Putamen (tissue), 1 donor: ENCODE results near the gene ZNF180.
"Not testable (repeated sequence)": the region's sequence is repeated elsewhere in the genome, so short reads cannot be mapped to it uniquely, and the experiment has no call there.

Source experiments
- DNase-seq: peaks from one replicate; pipeline ENCODE4 v3.0.0-alpha.2; 2016; ENCODE audit warnings: low spot score

Gene ZNF180

DNA sequence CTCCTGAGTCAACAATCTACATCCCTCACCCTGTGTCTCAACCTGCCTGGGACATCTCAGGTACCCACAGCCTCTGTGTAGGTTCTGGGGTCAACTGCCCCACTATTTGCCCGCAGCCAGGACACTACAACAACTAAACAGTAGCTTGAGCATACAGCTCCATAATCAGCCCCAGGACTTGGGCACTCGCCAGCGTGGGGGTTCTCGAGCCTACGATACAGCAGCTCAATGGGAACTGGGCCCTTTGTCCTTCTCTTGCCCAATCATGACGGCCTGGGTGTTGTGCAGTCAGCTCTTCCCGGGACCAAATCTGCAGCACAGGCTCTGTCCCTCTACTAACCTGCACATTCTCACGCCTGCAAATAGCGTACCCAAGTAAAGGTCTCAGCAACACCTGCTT lies 1.3 kb downstream of the ZNF180 start:
- no peak for DNase-seq

DNA sequence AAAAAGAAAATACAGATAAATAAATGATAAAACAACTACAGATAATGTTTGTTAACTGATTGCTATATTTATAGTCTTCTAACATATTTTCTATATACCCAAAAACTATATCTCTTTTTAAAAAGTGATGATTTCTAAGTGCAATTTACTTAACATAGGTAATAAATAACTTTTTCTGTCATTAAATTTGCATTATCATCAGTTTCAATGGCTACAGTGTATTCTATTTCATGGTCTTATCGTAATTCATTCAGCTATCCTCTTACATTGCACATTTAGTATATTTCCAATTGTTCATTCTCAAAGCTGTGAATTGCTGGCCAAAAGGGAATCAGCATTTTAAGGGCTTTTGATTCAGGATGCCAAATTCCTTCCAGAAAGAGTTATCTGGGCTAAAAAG lies 3.6 kb downstream of the ZNF180 start:
- DNase-seq: no peak

DNA sequence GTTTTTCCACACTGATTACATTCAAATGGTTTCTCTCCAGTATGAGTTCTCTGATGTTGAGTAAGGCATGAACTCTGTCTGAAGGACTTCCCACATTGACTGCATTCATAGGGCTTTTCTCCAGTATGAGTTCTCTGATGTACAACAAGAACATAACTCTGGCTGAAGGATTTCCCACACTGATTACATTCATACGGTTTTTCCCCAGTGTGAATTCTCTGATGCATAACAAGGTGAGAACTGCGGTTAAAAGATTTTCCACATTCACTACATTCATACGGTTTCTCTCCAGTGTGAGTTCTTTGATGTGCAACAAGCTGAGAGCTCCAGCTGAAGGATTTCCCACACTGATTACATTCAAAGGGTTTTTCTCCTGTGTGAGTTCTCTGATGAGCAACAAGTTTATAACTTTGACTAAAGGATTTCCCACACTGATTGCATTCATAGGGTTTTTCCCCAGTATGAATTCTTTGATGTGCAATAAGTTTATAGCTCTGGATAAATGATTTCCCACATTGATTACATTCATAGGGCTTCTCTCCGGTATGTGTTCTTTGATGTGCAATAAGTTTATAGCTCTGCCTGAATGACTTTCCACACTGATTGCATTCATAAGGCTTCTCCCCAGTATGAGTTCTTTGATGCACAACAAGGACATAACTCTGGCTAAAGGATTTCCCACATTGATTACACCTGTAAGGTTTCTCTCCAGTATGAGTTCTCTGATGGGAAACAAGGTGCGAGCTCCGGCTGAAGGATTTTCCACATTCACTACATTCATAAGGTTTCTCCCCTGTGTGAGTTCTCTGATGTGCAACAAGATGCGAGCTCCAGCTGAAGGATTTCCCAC lies 23.5 kb downstream of the ZNF180 start:
- DNase-seq: no peak

DNA sequence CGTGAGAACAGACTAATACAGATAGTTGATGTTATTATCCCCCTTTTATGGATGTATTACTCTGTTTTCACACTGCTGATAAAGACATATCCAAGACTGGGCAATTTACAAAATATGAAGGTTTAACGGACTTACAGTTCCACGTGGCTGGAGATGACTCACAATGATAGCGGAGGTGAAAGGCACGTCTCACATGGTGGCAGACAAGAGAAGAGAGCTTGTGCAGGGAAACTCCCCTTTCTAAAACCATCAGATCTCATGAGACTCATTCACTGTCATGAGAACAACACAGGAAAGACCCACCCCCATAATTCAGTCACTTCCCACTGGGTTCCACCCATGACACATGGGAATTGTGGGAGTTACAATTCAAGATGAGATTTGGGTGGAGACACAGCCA lies 31.6 kb downstream of the ZNF180 start:
- not testable (repeated sequence) for DNase-seq

DNA sequence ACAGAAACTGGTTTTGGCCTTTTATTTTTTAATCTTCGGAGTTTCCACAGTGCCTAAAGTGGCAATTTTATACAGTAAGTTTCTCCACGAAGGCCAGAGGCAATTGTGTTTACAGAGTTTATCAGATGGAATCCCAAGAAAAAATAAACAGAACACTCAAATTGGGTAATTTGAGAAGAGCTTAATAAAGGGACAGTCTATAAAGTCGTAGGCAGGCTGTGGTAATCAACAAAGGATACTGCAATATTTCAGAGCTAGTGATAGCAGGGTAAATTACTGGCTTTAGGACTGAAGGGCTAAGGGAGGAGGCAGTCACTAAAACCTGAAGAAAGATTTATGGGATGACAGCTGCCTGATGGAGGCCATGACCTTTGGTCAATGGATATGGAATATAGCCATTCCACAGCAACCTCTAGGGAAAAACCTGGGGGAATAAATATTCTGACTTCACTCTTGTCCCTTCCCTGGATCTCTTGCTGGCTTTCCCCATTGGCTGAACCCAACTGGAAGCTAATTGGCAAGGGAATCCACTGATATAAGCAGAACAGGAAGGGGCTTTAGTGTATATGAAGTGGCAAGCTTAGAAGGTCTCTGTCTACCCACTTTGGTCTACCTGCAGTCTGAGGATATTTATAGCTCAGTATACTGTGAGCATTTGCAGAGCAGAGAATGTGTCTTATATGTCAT lies 37.6 kb downstream of the ZNF180 start:
- DNase-seq: not testable (repeated sequence)

DNA sequence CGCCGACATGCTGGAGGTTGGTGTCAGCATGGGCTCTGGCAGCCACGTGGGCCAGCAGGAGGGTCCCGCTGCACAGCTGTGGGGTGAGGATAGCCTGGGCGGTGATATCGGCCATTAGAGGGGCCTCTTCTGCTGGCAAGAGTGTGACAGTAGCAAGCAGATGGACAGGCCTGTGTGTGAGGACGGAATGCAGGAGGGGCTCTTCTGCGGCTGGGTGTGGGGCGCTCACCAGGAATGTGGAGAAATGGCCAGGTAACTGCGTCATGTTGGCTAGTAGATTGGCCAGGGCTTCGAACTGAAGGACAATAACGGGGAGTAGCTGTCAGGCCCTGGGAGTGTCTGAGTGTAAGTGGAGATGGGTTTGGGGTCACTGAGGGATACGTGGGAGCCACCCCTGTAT lies 44.3 kb downstream of the ZNF180 start:
- not testable (repeated sequence) for DNase-seq

DNA sequence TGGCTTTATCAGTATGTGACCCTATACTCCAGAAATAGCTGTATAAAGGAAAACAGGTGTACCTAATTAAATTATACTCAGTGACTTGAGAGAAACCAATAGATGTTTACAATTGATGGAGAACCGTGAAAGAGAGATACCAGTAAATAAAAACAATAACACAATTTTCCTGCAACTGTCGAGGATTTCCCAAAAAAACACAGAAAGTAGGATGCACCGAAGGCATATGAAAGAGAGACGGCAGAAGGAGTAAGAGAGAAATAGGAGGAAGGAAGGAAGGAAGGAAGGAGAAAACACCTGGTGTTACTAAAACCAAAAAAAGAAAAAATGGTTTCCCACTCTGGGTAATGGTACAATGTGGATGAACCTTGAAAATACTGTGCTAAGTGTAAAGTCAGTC lies 45.2 kb downstream of the ZNF180 start:
- no peak for DNase-seq

DNA sequence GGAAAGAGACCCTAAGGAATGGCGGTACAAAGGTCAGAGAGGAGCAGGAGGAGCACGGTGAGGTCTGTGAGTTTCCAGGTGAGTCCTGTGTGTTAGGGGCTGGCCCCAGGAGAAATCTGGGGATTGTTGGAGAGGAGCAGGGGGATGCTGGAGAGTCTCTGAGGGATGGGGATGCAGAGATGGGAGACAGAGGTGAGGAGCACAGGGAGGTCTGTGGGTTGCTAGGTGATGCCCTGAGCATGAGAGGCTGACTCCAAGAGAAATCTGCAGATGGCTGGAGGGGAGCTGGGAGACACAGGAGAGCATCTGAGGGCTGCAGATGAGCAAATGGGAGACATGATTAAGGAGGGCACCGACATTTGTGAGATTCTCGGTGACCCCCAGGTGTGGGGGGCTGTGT lies 48.0 kb downstream of the ZNF180 start:
- DNase-seq: no peak

DNA sequence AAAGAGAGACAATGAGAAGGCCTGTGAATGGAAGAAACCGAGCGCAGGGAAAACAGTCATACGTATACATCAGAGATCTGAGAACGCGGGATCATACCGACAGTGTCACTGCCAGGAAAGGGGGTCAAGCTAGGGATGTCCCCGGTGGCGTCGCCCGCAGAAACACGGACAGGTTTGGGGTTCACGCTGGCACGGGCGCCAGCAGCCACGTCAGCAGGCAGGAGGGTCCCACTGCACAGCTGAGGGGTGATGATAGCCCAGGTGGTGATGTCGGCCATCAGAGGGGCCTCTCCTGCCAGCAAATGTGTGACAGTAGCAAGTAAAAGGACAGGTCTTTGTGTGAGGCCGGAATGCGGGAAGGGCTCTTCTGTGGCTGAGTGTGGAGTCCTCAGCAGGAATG lies 48.6 kb downstream of the ZNF180 start:
- DNase-seq: no peak

DNA sequence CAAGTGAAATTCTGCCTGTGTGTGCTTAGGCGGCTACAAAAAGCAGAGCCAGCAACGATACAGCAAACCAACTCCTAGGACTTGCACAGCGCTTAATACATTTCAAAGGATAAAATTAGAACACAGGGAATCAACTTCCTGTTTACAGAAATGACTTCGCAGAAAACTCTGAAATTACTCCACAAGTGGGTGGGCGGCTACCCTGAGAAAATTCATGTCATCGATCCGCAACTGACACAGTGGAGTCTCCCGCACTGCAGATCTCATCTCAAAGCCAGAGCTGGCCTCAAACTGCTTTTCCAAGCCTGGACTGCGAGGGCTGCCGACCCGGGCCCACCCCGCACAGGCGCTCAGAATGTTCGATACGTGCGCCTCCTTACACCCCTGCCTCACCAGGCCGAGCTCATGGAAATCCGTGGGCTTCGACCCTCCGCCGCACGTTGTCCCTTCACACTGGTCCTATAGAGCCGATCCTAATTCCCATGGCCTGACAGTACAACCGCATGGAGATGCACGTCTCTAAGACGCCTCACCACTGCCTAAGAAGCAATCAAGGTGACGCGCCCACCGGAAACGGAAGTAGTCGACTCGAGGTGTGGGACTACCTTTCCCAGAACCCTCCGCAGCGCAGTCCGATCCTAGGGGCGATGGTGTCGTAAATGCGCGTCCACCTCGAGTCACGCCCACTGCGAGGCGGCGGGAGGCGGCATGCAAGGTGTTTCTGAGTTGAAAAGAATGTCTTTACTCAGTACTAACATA lies 52.2 kb downstream of the ZNF180 start, which contains the start of gene ZNF229:
Gene ZNF229 (minus strand): TSS at position 557 of the 759 bp plus-strand sequence. CDS start 5,625 bp downstream, outside the sequence.
- DNase-seq: peak; percentile 82

DNA sequence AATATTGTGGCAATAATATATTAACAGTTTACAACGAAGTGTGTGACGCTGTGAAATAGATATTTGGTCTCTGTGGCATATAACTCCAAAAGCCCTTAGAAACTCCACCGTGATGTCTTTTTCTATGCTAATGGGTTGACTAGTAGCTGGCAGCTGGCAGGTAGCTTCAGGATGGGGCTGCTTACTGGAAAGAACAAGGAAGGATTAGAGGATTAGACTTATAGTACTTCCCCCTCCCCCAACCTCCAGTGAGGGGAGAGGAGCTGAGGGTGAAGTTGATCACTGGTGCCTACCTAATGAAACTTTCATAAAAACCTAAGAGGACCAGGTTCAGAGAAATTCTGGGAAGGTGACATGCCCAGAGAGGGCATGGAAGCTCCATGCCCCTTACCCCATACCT lies 61.9 kb downstream of the ZNF180 start:
- no peak for DNase-seq

DNA sequence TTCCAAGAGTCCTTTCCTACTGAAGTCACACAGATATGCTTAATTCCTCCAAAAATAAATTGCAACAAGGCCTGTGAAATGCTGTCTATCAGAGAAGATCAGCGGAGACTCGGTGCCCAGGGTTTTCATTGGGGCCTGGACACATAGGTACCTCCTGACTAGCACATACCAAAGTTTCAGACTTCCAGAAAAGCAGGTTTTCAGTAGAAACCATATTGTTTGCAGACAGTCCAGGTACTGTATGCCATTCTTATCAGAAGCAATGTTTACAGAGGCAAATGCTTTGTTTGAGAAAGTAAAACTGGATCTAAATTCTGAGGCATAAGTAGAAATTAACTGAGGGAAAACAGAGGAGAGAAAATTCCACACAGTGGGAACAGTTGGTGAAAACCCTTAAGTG lies 64.9 kb downstream of the ZNF180 start:
- DNase-seq: no peak

DNA sequence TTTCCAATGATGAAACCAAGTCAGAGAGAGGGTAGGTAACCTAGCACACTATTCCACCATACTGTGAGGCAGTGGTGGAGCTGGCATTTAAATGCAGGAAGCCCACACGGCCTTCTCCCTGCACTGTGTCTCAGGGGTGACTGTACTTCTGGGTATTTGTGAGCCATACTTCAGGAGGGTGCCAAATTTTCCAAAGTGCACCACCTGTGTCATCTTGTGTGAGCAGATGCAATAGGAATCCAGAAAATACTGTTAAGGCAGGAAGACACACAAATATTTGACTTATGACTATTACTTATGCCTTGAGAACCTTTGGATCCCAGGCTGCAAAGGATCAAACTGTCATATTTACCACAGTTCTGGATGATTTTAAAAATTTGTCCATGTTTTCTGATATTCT lies 69.4 kb downstream of the ZNF180 start:
- DNase-seq: no peak
